Mucosa of descending colon (tissue), 3 donors: ENCODE measurements around the gene ZSWIM3. TPM values are rescaled to one million over a fixed set of nuclear protein-coding genes. Genes with fewer than 3 reads are reported as not detected.
A peak's percentile ranks its signal among the peaks of the same experiment; 100 is the strongest.

Source experiments
- ATAC-seq: fragments of 200-7000 bp; cut with Tn5 transposase; one replicate; pipeline ENCODE4 v1.9.1; 2020; ENCODE audit warnings: mild to moderate bottlenecking, moderate library complexity
- DNase-seq, 3 donors: peaks; one replicate each; pipeline ENCODE4 v3.0.0-alpha.2; 2020
- H3K36me3 ChIP-seq: fragments of 200-600 bp; one replicate; pipeline ENCODE4 v1.8.0; 2021; ENCODE audit warnings: low read depth, mild to moderate bottlenecking
- H3K4me1 ChIP-seq: fragments of 200-600 bp; one replicate; pipeline ENCODE4 v1.8.0; 2021; ENCODE audit warnings: low read depth, mild to moderate bottlenecking
- H3K4me3 ChIP-seq: fragments of 200-600 bp; one replicate; pipeline ENCODE4 v1.8.0; 2021; ENCODE audit warnings: mild to moderate bottlenecking
- H3K9me3 ChIP-seq: fragments of 200-600 bp; one replicate; pipeline ENCODE4 v1.8.0; 2021; ENCODE audit warnings: mild to moderate bottlenecking
- intact Hi-C, 2 donors: fragments of 100-400 bp; cut with DNase I in 1 of 2; cut with micrococcal nuclease in 1 of 2; formaldehyde crosslinking; loops; one replicate each; pipeline versions ENCODE4 v1.11.0 to v1.11.1; 2022; cut with DNase I, micrococcal nuclease
- total RNA-seq, 3 donors: library from RNA; stranded (reverse); fragmentation: NEBNext Ultra II Directional in 2 of 3; extraction: Animal tissue kit (Norgen Biotek cat#: 25700) in 2 of 3; gene quantifications; one replicate each; pipeline versions ENCODE4 v1.2.1 to v1.2.4, GENCODE V29; 2021 to 2023
- TF ChIP-seq, protein P1 (sequence below): fragments of 200-600 bp; IDR thresholded peaks from one replicate; pipeline ENCODE4 v1.8.0; 2022; ENCODE audit warnings: antibody characterized with exemption, mild to moderate bottlenecking
- donor health status: DM: no; HTN: no; CAD: no; lungs with moderate emphysema.
- donor health status: DM: no; HTN: no; CAD: no.
- donor health status: DM: no; HTN: yes; CAD: no.

The ZSWIM3 gene
- total RNA-seq, 3 donors from 2014 or later, result 3.3 to 7.4 (median 5.7) TPM

- H3K9me3 ChIP-seq, result no peaks in the 10 kb centered on the region
- intact Hi-C loops, result no loop called here
- TF ChIP-seq, protein P1, sequence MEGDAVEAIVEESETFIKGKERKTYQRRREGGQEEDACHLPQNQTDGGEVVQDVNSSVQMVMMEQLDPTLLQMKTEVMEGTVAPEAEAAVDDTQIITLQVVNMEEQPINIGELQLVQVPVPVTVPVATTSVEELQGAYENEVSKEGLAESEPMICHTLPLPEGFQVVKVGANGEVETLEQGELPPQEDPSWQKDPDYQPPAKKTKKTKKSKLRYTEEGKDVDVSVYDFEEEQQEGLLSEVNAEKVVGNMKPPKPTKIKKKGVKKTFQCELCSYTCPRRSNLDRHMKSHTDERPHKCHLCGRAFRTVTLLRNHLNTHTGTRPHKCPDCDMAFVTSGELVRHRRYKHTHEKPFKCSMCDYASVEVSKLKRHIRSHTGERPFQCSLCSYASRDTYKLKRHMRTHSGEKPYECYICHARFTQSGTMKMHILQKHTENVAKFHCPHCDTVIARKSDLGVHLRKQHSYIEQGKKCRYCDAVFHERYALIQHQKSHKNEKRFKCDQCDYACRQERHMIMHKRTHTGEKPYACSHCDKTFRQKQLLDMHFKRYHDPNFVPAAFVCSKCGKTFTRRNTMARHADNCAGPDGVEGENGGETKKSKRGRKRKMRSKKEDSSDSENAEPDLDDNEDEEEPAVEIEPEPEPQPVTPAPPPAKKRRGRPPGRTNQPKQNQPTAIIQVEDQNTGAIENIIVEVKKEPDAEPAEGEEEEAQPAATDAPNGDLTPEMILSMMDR, result no peak
- peak; percentile 86 for ATAC-seq
- peak; percentile 73 to 83 (median 77) for DNase-seq
- H3K4me1 ChIP-seq, result peaks cover 15% of the 10 kb centered on the region
- no peaks in the 10 kb centered on the region for H3K36me3 ChIP-seq
- peak overlapping the region; percentile 36 for H3K4me3 ChIP-seq
Observed at GRCh38 chr20:45833883-45834796, 23.3 kb upstream of the ZSWIM3 start.

DNA sequence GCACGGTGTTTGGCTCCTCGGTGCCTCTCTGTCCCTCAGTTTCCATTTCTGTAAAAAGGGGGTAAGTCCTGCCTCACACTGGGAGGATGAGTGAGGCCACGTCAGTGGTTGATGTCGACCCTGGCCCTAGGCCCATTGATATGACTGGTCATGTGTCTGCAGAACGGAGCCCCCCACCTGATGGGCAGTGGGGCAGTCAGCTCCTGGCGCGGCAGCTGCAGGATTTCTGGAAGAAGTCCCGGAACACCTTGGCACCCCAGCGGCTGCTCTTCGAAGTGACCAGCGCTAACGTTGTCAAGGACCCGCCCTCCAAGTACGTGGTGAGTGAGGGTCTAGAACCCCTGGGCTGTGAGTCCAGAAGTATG lies 22.6 kb upstream of the ZSWIM3 start:
- intact Hi-C loops, result no loop called here
- Histone ChIP-seq H3K4me3 (no peak overlapping the region), H3K4me1 (peaks cover 15% of the 10 kb centered on the region), H3K36me3 (no peaks in the 10 kb centered on the region), H3K9me3 (no peaks in the 10 kb centered on the region)
- no peak for ATAC-seq
- TF ChIP-seq, protein P1, result no peak
- DNase-seq, result peak in 2 of 3 donors; percentile 19 to 59

- no peak for ATAC-seq
Observed at GRCh38 chr20:45835329-45835765, 22.1 kb upstream of the ZSWIM3 start.

GRCh38 chr20:45835825-45836224 lies 21.6 kb upstream of the ZSWIM3 start:
- Histone ChIP-seq H3K4me1 (peaks cover 15% of the 10 kb centered on the region), H3K9me3 (no peaks in the 10 kb centered on the region), H3K36me3 (no peaks in the 10 kb centered on the region), H3K4me3 (no peak overlapping the region)
- ATAC-seq (no peak), DNase-seq (peak in 2 of 3 donors; percentile 20 to 63)
- TF ChIP-seq, protein P1, result no peak
- intact Hi-C loops, result no loop called here

More at GRCh38 chr20:45835329-45835765, 22.1 kb upstream of the ZSWIM3 start:
- no peak for DNase-seq
- Histone ChIP-seq H3K4me1 (peaks cover 15% of the 10 kb centered on the region), H3K36me3 (no peaks in the 10 kb centered on the region), H3K4me3 (no peak overlapping the region), H3K9me3 (no peaks in the 10 kb centered on the region)
- TF ChIP-seq, protein P1, result no peak
- intact Hi-C loops, result no loop called here

DNA sequence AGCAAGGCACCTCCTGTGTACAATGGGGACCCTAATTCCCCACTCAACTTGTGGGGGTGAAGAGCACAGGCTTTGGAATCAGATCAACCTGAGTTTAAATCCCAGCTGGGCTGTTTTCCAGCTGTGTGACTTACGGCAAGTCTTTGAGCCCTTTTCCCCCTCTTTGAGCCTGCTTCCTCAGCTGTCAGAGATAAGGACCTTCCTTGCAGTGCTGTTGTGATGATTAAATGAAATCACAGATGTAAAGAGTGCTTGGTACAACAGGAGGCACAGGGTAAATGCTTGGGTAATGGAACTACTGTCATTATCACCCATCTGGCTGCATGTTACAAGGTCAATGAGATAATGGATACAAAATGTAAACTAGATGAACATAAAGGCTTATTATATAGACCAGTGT lies 20.6 kb upstream of the ZSWIM3 start:
- no peak for DNase-seq
- peaks cover 15% of the 10 kb centered on the region for H3K4me1 ChIP-seq
- H3K9me3 ChIP-seq, result no peaks in the 10 kb centered on the region
- H3K36me3 ChIP-seq, result no peaks in the 10 kb centered on the region
- H3K4me3 ChIP-seq, result no peak overlapping the region
- no peak for ATAC-seq
- TF ChIP-seq, protein P1, result no peak
- intact Hi-C loops, result no loop called here
